IMR-90 (cell line): ENCODE data around the gene CHSY3. TPM values are rescaled to one million over a fixed set of nuclear protein-coding genes. Genes with fewer than 3 reads are reported as not detected.

Source experiments
- ATAC-seq: fragments of 200-7000 bp; cut with Tn5 transposase; 2 replicates; pipeline ENCODE4 v1.9.1; 2020; ENCODE audit warnings: low read depth, mild to moderate bottlenecking, moderate library complexity
- BruUV-seq: library from RNA; stranded (reverse); fragments of 400-500 nt; replicated peaks from 2 replicates; lab custom pipeline; 2021; lab: Mats Ljungman, UMichigan
- CTCF ChIA-PET: fragments of 300-600 bp; formaldehyde crosslinking; extraction: SDS; loops from one replicate; lab custom pipeline; 2021; ENCODE audit warnings: antibody characterized with exemption; lab: Yijun Ruan, JAX
- POLR2A ChIA-PET: fragments of 300-600 bp; sonication (Branson Sonifier 250); formaldehyde crosslinking; loops from one replicate; lab custom pipeline; 2022; ENCODE audit warnings: antibody characterized with exemption; ENCODE audit not compliant: unreplicated experiment; lab: Charles Lee
- DNase-seq: peaks from one replicate; pipeline ENCODE4 v3.0.0; 2013
- H2AFZ ChIP-seq: replicated peaks from 2 replicates; pipeline ENCODE3; 2013; ENCODE audit warnings: low read length, mild to moderate bottlenecking; ENCODE audit not compliant: poor library complexity
- H2AK5ac ChIP-seq: 2 replicates; pipeline ENCODE4 v1.6.1; 2013; ENCODE audit warnings: low read depth, low read length, inconsistent platforms
- H2AK9ac ChIP-seq: replicated peaks from 2 replicates; pipeline ENCODE3; 2013; ENCODE audit warnings: mild to moderate bottlenecking, low read depth, low read length, moderate library complexity; ENCODE audit not compliant: poor library complexity
- H2BK120ac ChIP-seq: 2 replicates; pipeline ENCODE4 v1.6.1; 2013; ENCODE audit warnings: low read depth, low read length, inconsistent platforms
- H2BK15ac ChIP-seq: 3 replicates; pipeline ENCODE4 v1.6.1; 2013; ENCODE audit warnings: low read depth, low read length, inconsistent platforms
- H2BK20ac ChIP-seq: 2 replicates; pipeline ENCODE4 v1.6.1; 2013; ENCODE audit warnings: low read depth, mild to moderate bottlenecking, inconsistent platforms, low read length, moderate library complexity
- H2BK5ac ChIP-seq: 2 replicates; pipeline ENCODE4 v1.6.1; 2013; ENCODE audit warnings: mild to moderate bottlenecking, low read depth, low read length, inconsistent platforms; ENCODE audit not compliant: poor library complexity, severe bottlenecking
- H3K14ac ChIP-seq: replicated peaks from 2 replicates; pipeline ENCODE4 v1.6.1; 2013; ENCODE audit warnings: low read depth, low read length, inconsistent platforms
- H3K18ac ChIP-seq: 2 replicates; pipeline ENCODE4 v1.6.1; 2013; ENCODE audit warnings: low read depth, low read length, control low read depth
- H3K23ac ChIP-seq: 2 replicates; pipeline ENCODE4 v1.6.1; 2013; ENCODE audit warnings: low read depth, low read length, inconsistent platforms
- H3K27ac ChIP-seq: 2 replicates; pipeline ENCODE4 v1.5.1; 2013; ENCODE audit warnings: mild to moderate bottlenecking, control low read depth, low read length; ENCODE audit not compliant: insufficient read depth
- H3K27me3 ChIP-seq: 2 replicates; pipeline ENCODE4 v1.6.1; 2013; ENCODE audit warnings: low read length; ENCODE audit not compliant: control insufficient read depth, insufficient read depth
- H3K36me3 ChIP-seq: 2 replicates; pipeline ENCODE4 v1.6.1; 2013; ENCODE audit warnings: low read length, mixed read lengths; ENCODE audit not compliant: control insufficient read depth, insufficient read depth
- H3K4ac ChIP-seq: 2 replicates; pipeline ENCODE4 v1.6.1; 2013; ENCODE audit warnings: low read depth, low read length, inconsistent platforms
- H3K4me1 ChIP-seq: 2 replicates; pipeline ENCODE4 v1.6.1; 2013; ENCODE audit warnings: low read length, mixed read lengths; ENCODE audit not compliant: control insufficient read depth, insufficient read depth
- H3K4me2 ChIP-seq: 2 replicates; pipeline ENCODE4 v1.6.1; 2013; ENCODE audit warnings: low read depth, mild to moderate bottlenecking, control low read depth, low read length, moderate library complexity
- H3K4me3 ChIP-seq: 2 replicates; pipeline ENCODE4 v1.5.1; 2013; ENCODE audit warnings: low read depth, mild to moderate bottlenecking, control low read depth, low read length, moderate library complexity; ENCODE audit not compliant: insufficient read depth
- H3K56ac ChIP-seq: 2 replicates; pipeline ENCODE4 v1.6.1; 2013; ENCODE audit warnings: low read length, inconsistent platforms; ENCODE audit not compliant: insufficient read depth; ENCODE audit errors: extremely low read depth
- H3K79me1 ChIP-seq, 2 experiments: 2 replicates each; pipeline ENCODE4 v1.6.1; 2013; ENCODE audit warnings: low read length in 2 of 2, inconsistent platforms in 1 of 2, low read depth in 1 of 2
- H3K9ac ChIP-seq: 2 replicates; pipeline ENCODE4 v1.6.1; 2013; ENCODE audit warnings: low read depth, low read length, control low read depth
- H3K9me1 ChIP-seq: 2 replicates; pipeline ENCODE4 v1.6.1; 2013; ENCODE audit warnings: low read length, inconsistent platforms; ENCODE audit not compliant: insufficient read depth
- H3K9me3 ChIP-seq: 2 replicates; pipeline ENCODE4 v1.6.1; 2013; ENCODE audit warnings: low read length; ENCODE audit not compliant: control insufficient read depth, insufficient read depth
- H4K20me1 ChIP-seq: 2 replicates; pipeline ENCODE4 v1.6.1; 2013; ENCODE audit warnings: low read length, inconsistent platforms; ENCODE audit not compliant: insufficient read depth
- H4K5ac ChIP-seq: 2 replicates; pipeline ENCODE4 v1.6.1; 2013; ENCODE audit warnings: mild to moderate bottlenecking, low read depth, low read length, control low read depth
- H4K8ac ChIP-seq, 2 experiments: 2 replicates each; pipeline ENCODE4 v1.6.1; 2013; ENCODE audit warnings: low read depth in 2 of 2, low read length in 2 of 2, control low read depth in 1 of 2, inconsistent platforms in 1 of 2
- H4K91ac ChIP-seq: 2 replicates; pipeline ENCODE4 v1.6.1; 2013; ENCODE audit warnings: low read depth, low read length, inconsistent platforms; ENCODE audit not compliant: insufficient read depth
- BHLHE40 ChIP-seq: fragments of 150-350 bp; IDR thresholded peaks from 2 replicates; pipeline ENCODE4 v1.6.1; 2016; ENCODE audit warnings: mild to moderate bottlenecking, low read depth, low read length
- CEBPB ChIP-seq: IDR thresholded peaks from 2 replicates; pipeline ENCODE4 v1.6.1; 2012; ENCODE audit warnings: low read depth, low read length, improper control_type of control experiment
- FOS ChIP-seq: fragments of 150-350 bp; IDR thresholded peaks from 2 replicates; pipeline ENCODE4 v1.6.1; 2016; ENCODE audit warnings: low read depth, low read length
- MAFK ChIP-seq: IDR thresholded peaks from 2 replicates; pipeline ENCODE4 v1.6.1; 2012; ENCODE audit warnings: low read depth, low read length, improper control_type of control experiment
- MXI1 ChIP-seq: IDR thresholded peaks from 2 replicates; pipeline ENCODE4 v1.6.1; 2012; ENCODE audit warnings: low read depth, mild to moderate bottlenecking, low read length, moderate library complexity, borderline replicate concordance
- NFE2L2 ChIP-seq: fragments of 150-350 bp; IDR thresholded peaks from 2 replicates; pipeline ENCODE4 v1.6.1; 2016; ENCODE audit warnings: low read depth, mild to moderate bottlenecking, low read length
- RAD21 ChIP-seq: IDR thresholded peaks from 2 replicates; pipeline ENCODE4 v1.6.1; 2012; ENCODE audit warnings: low read length, improper control_type of control experiment
- RCOR1 ChIP-seq: IDR thresholded peaks from 2 replicates; pipeline ENCODE4 v1.6.1; 2012; ENCODE audit warnings: mild to moderate bottlenecking, low read length, improper control_type of control experiment; ENCODE audit not compliant: insufficient replicate concordance
- RFX5 ChIP-seq: IDR thresholded peaks from 2 replicates; pipeline ENCODE4 v1.8.0; 2012; ENCODE audit warnings: low read depth, mild to moderate bottlenecking, low read length, moderate library complexity
- SMC3 ChIP-seq: fragments of 150-350 bp; IDR thresholded peaks from 2 replicates; pipeline ENCODE4 v1.6.1; 2016; ENCODE audit warnings: low read depth, mild to moderate bottlenecking, antibody characterized with exemption, low read length, moderate library complexity
- WGBS, 2 experiments: methylation state at CpG; one replicate each; pipeline versions ENCODE4 v1.1.5 to v1.1.7; 2013; ENCODE audit warnings: missing lambda C conversion rate in 2 of 2; ENCODE audit not compliant: insufficient read length in 1 of 2; ENCODE audit errors: extremely low coverage in 2 of 2; 5-methylcytosine and 5-hydroxymethylcytosine counted together
- dilution Hi-C: fragments of 300-500 bp; cut with HindIII; formaldehyde crosslinking; loops from one replicate; pipeline ENCODE4 v1.14.3; 2018; ENCODE audit warnings: low sequenced_read_pairs; ENCODE audit not compliant: unreplicated experiment
- in situ Hi-C: fragments of 300-500 bp; cut with MboI; formaldehyde crosslinking; loops from 3 replicates; pipeline ENCODE4 v1.14.3; 2019; ENCODE audit warnings: low sequenced_read_pairs, inconsistent platforms, mixed read lengths
- intact Hi-C: fragments of 100-400 bp; cut with micrococcal nuclease; formaldehyde crosslinking; loops from 2 replicates; pipeline ENCODE4 v1.10.0; 2022
- polyA plus RNA-seq, 3 experiments: library from polyadenylated mRNA; depleted of rRNA; stranded (reverse); fragments of >200 nt; gene quantifications; 2 replicates each; pipeline ENCODE4 v1.2.3, GENCODE V29; 2012; ENCODE audit warnings: low replicate concordance in 1 of 3
- total RNA-seq: library from RNA; depleted of rRNA; stranded (reverse); fragments of >200 nt; gene quantifications from 2 replicates; pipeline ENCODE4 v1.2.3, GENCODE V29; 2012
- TF ChIP-seq, protein P1 (sequence below): fragments of 150-350 bp; IDR thresholded peaks from 2 replicates; pipeline ENCODE4 v1.6.1; 2016; ENCODE audit warnings: low read depth, mild to moderate bottlenecking, low read length, moderate library complexity, borderline replicate concordance
- TF ChIP-seq, protein P2 (sequence below): conservative IDR thresholded peaks from 2 replicates; pipeline ENCODE4 v1.5.1; 2012; ENCODE audit warnings: mild to moderate bottlenecking, low read depth, low read length, improper control_type of control experiment
- TF ChIP-seq, protein P3 (sequence below): fragments of 150-350 bp; IDR thresholded peaks from 2 replicates; pipeline ENCODE4 v1.6.1; 2017; ENCODE audit warnings: mild to moderate bottlenecking, antibody characterized with exemption, low read length, low read depth

The CHSY3 gene
- total and polyA plus RNA-seq, 2 of the 4 experiments (the other 2 are of a cell fraction): 0.62 to 1.3 TPM

DNA sequence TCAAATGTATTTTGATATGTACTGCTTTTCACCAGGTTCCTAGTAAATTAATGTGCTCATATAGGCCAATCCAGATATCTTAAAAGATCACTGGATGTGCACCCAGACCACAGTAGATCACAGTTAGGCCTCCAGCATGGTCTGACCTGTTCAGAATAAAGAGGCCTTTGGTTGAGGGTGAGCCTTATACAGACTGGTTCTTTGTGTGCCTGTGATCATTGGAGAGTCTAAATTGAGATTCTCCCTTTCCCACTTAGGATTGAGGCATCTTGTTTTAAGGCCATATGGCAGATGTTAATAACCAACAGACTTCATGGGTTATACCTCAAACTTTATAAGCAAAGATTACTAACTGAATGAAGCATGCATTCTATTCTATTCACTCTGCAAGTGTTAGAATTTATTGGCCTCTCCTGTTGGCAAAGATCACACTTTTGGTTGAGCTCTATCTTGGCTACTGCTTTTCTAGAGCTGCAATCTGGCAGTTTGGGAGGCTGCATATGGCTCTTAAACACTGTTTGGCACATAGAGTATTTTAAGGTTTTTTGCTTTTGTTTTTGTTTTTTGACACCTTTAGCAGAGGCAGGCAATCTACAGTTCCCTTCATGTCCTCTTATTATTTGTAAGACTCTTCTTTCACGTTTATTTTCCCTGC, 8.5 kb downstream of the CHSY3 start:
- no peak for ATAC-seq
- POLR2A ChIA-PET: no interaction called here

More for the DNA sequence above, 8.5 kb downstream of the CHSY3 start:
- in situ Hi-C loops (loop anchor here (25.0 kb wide), 1 partner anchor 1500 kb away; no protein-coding TSS in a partner anchor), dilution Hi-C loops (no loop called here), intact Hi-C loops (no loop called here)
- Histone ChIP-seq H4K20me1 (no peaks in the 10 kb centered on the region), H4K91ac (no peak overlapping the region), H3K23ac (no peak overlapping the region), H3K18ac (no peak overlapping the region), H3K14ac (no peak overlapping the region), H2BK15ac (no peak overlapping the region), H3K4me2 (no peak overlapping the region), H2BK120ac (no peak overlapping the region), H3K4me3 (no peak overlapping the region), H3K9me3 (no peaks in the 10 kb centered on the region), H3K9ac (no peak overlapping the region), H3K79me1 (no peaks in the 10 kb centered on the region), H3K4ac (no peak overlapping the region), H3K9me1 (no peaks in the 10 kb centered on the region), H4K8ac (no peak overlapping the region), H2BK5ac (no peak overlapping the region), H3K36me3 (no peaks in the 10 kb centered on the region), H3K27me3 (no peaks in the 10 kb centered on the region), H2AK9ac (no peak overlapping the region), H2AK5ac (no peak overlapping the region), H2AFZ (no peak overlapping the region), H3K4me1 (no peaks in the 10 kb centered on the region), H3K27ac (no peak overlapping the region), H4K5ac (no peak overlapping the region), H3K56ac (no peak overlapping the region), H2BK20ac (no peak overlapping the region)
- CTCF ChIA-PET: no interaction called here
- DNase-seq: no peak
- no TSS peak for BruUV-seq
- no peak for TF ChIP-seq MAFK
- no peak for TF ChIP-seq MXI1
- TF ChIP-seq, protein P1, sequence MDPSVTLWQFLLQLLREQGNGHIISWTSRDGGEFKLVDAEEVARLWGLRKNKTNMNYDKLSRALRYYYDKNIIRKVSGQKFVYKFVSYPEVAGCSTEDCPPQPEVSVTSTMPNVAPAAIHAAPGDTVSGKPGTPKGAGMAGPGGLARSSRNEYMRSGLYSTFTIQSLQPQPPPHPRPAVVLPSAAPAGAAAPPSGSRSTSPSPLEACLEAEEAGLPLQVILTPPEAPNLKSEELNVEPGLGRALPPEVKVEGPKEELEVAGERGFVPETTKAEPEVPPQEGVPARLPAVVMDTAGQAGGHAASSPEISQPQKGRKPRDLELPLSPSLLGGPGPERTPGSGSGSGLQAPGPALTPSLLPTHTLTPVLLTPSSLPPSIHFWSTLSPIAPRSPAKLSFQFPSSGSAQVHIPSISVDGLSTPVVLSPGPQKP: no peak
- TF ChIP-seq, protein P2, sequence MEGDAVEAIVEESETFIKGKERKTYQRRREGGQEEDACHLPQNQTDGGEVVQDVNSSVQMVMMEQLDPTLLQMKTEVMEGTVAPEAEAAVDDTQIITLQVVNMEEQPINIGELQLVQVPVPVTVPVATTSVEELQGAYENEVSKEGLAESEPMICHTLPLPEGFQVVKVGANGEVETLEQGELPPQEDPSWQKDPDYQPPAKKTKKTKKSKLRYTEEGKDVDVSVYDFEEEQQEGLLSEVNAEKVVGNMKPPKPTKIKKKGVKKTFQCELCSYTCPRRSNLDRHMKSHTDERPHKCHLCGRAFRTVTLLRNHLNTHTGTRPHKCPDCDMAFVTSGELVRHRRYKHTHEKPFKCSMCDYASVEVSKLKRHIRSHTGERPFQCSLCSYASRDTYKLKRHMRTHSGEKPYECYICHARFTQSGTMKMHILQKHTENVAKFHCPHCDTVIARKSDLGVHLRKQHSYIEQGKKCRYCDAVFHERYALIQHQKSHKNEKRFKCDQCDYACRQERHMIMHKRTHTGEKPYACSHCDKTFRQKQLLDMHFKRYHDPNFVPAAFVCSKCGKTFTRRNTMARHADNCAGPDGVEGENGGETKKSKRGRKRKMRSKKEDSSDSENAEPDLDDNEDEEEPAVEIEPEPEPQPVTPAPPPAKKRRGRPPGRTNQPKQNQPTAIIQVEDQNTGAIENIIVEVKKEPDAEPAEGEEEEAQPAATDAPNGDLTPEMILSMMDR: no peak
- TF ChIP-seq RAD21: no peak
- TF ChIP-seq RCOR1: no peak
- no peak for TF ChIP-seq RFX5
- no peak for TF ChIP-seq FOS
- no peak for TF ChIP-seq BHLHE40
- TF ChIP-seq SMC3: no peak
- TF ChIP-seq, protein P3, sequence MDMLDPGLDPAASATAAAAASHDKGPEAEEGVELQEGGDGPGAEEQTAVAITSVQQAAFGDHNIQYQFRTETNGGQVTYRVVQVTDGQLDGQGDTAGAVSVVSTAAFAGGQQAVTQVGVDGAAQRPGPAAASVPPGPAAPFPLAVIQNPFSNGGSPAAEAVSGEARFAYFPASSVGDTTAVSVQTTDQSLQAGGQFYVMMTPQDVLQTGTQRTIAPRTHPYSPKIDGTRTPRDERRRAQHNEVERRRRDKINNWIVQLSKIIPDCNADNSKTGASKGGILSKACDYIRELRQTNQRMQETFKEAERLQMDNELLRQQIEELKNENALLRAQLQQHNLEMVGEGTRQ: no peak
- no peak for TF ChIP-seq NFE2L2
- no peak for TF ChIP-seq CEBPB
- no CpG with 5 or more reads among the region's 1 CpG for WGBS, 2 experiments
